HepG2 (cell line): ENCODE results near the gene MAN2A2. TPM values are rescaled to one million over a fixed set of nuclear protein-coding genes. Genes with fewer than 3 reads are reported as not detected.

Experiments used
- ADNP ChIP-seq: sonication (generic); formaldehyde crosslinking; IDR thresholded peaks from 2 replicates; pipeline ENCODE4 v1.4.0; 2020; ENCODE audit warnings: missing genetic modification reagents
- CHD4 ChIP-seq: fragments of 200-600 bp; sonication (generic); IDR thresholded peaks from 2 replicates; pipeline ENCODE4 v1.7.0; 2017; ENCODE audit warnings: mild to moderate bottlenecking, low read length, borderline replicate concordance
- FOXC1 ChIP-seq: sonication (generic); formaldehyde crosslinking; IDR thresholded peaks from 2 replicates; pipeline ENCODE4 v1.8.0; 2022; ENCODE audit warnings: mild to moderate bottlenecking, missing genetic modification reagents, borderline replicate concordance
- GLMP ChIP-seq: sonication (generic); formaldehyde crosslinking; IDR thresholded peaks from 2 replicates; pipeline ENCODE4 v1.9.0; 2021; ENCODE audit warnings: missing genetic modification reagents, mild to moderate bottlenecking, borderline replicate concordance
- JARID2 ChIP-seq: sonication (generic); formaldehyde crosslinking; IDR thresholded peaks from 2 replicates; pipeline ENCODE4 v1.8.1; 2023; ENCODE audit warnings: missing genetic modification reagents, inconsistent platforms; ENCODE audit not compliant: insufficient replicate concordance
- MAZ ChIP-seq, 2 experiments: sonication (generic) in 1 of 2; formaldehyde crosslinking in 1 of 2; IDR thresholded peaks; 2 replicates each; pipeline versions ENCODE4 v1.5.0 to v1.6.1; 2012 to 2020; ENCODE audit warnings: low read depth in 2 of 2, mild to moderate bottlenecking in 2 of 2, borderline replicate concordance in 1 of 2, improper control_type of control experiment in 1 of 2, low read length in 1 of 2, missing genetic modification reagents in 1 of 2, moderate library complexity in 1 of 2
- NFAT5 ChIP-seq: sonication (generic); formaldehyde crosslinking; IDR thresholded peaks from 2 replicates; pipeline ENCODE4 v1.4.0; 2020; ENCODE audit warnings: missing genetic modification reagents
- NR2F6 ChIP-seq, 2 experiments: IDR thresholded peaks; 2 replicates each; pipeline ENCODE4 v1.6.1; 2016; ENCODE audit warnings: antibody characterized with exemption in 1 of 2, mild to moderate bottlenecking in 1 of 2
- RBM22 ChIP-seq: fragments of 200-400 bp; formaldehyde crosslinking; optimal IDR thresholded peaks from 2 replicates; pipeline ENCODE3; 2017; ENCODE audit warnings: mild to moderate bottlenecking, low read length, moderate library complexity
- TSC22D2 ChIP-seq: sonication (generic); formaldehyde crosslinking; IDR thresholded peaks from 2 replicates; pipeline ENCODE4 v1.5.1; 2020; ENCODE audit warnings: missing genetic modification reagents, mild to moderate bottlenecking, borderline replicate concordance
- ZBTB33 ChIP-seq: sonication (generic); formaldehyde crosslinking; IDR thresholded peaks from 2 replicates; pipeline ENCODE4 v1.4.0; 2020; ENCODE audit warnings: missing genetic modification reagents
- ZNF558 ChIP-seq: sonication (generic); formaldehyde crosslinking; IDR thresholded peaks from 2 replicates; pipeline ENCODE4 v1.9.0; 2022; ENCODE audit warnings: mild to moderate bottlenecking, missing genetic modification reagents, borderline replicate concordance
- ZNF564 ChIP-seq: sonication (generic); formaldehyde crosslinking; IDR thresholded peaks from 2 replicates; pipeline ENCODE4 v1.8.1; 2023; ENCODE audit warnings: mild to moderate bottlenecking, missing genetic modification reagents
- ZNF567 ChIP-seq: sonication (generic); formaldehyde crosslinking; IDR thresholded peaks from 2 replicates; pipeline ENCODE4 v1.8.1; 2023; ENCODE audit warnings: mild to moderate bottlenecking, missing genetic modification reagents, borderline replicate concordance
- ZNF574 ChIP-seq: sonication (generic); formaldehyde crosslinking; IDR thresholded peaks from 2 replicates; pipeline ENCODE4 v1.4.0; 2020; ENCODE audit warnings: missing genetic modification reagents
- ZNF737 ChIP-seq: sonication (generic); formaldehyde crosslinking; IDR thresholded peaks from 2 replicates; pipeline ENCODE4 v1.5.0; 2020; ENCODE audit warnings: missing genetic modification reagents, mild to moderate bottlenecking, borderline replicate concordance
- polyA plus RNA-seq, 8 experiments: library from polyadenylated mRNA; depleted of rRNA in 3 of 8; stranded (reverse) in 7 of 8; unstranded in 1 of 8; fragments of >200 nt; fragmentation: Illumina TruSeq in 4 of 8; extraction: Trizol in 4 of 8; gene quantifications; 2 replicates each; pipeline versions ENCODE4 v1.2.1 to v1.2.3, GENCODE V29; 2011 to 2016; ENCODE audit warnings: low read depth in 4 of 8, missing spikeins in 1 of 8, mixed read lengths in 1 of 8; ENCODE audit not compliant: insufficient read depth in 1 of 8
- total RNA-seq, 5 experiments: library from RNA; depleted of rRNA; stranded (reverse); fragments of >200 nt; fragmentation: Illumina TruSeq; extraction: Trizol; gene quantifications; 2 replicates each; pipeline ENCODE4 v1.2.3, GENCODE V29; 2016; ENCODE audit warnings: low read depth in 1 of 5

MAN2A2 gene
- total and polyA plus RNA-seq, 2 of the 13 experiments (the other 11 are each of a cell fraction or from before 2014, with no cell fraction given) = 17.5 to 51.5 TPM

- no peak; the same call in 1 of the 2 replicates for TF ChIP-seq ZNF574 (CRISPR knock-in tag)
- no peak for TF ChIP-seq TSC22D2
- no peak for TF ChIP-seq ZNF558 (CRISPR knock-in tag)
- no peak for TF ChIP-seq NR2F6 (IDR thresholded peaks at IDR 0.05)
- TF ChIP-seq NR2F6 (CRISPR knock-in tag; IDR thresholded peaks at IDR 0.05) = no peak
- no peak for TF ChIP-seq MAZ (IDR thresholded peaks at IDR 0.05; ENCODE audit: borderline replicate concordance, low read depth, low read length)
- no peak for TF ChIP-seq MAZ (CRISPR knock-in tag; IDR thresholded peaks at IDR 0.05; ENCODE audit: low read depth)
- no peak for TF ChIP-seq ZNF564 (CRISPR knock-in tag)
- TF ChIP-seq ZNF567 (CRISPR knock-in tag) = no peak
- TF ChIP-seq ADNP (CRISPR knock-in tag) = no peak
- no peak for TF ChIP-seq ZBTB33
- no peak for TF ChIP-seq CHD4
- TF ChIP-seq FOXC1 (CRISPR knock-in tag) = no peak
- TF ChIP-seq NFAT5 = no peak
- no peak for TF ChIP-seq GLMP (CRISPR knock-in tag)
- no peak for TF ChIP-seq RBM22
- no peak for TF ChIP-seq JARID2
- no peak for TF ChIP-seq ZNF737 (CRISPR knock-in tag)
These were observed at the start of gene MAN2A2 (continued) for GRCh38 chr15:90902840-90903732.
